Activated gamma-delta T cell treated with Interleukin-2 at 50 U/mL for 16 hours (primary cell): ENCODE results near the gene SURF1.
"Not testable (repeated sequence)": the region's sequence is repeated elsewhere in the genome, so short reads cannot be mapped to it uniquely, and the experiment has no call there.

ENCODE experiments used
- DNase-seq: peaks from one replicate; pipeline ENCODE4 v3.0.0-alpha.2; 2020

Gene SURF1, protein sequence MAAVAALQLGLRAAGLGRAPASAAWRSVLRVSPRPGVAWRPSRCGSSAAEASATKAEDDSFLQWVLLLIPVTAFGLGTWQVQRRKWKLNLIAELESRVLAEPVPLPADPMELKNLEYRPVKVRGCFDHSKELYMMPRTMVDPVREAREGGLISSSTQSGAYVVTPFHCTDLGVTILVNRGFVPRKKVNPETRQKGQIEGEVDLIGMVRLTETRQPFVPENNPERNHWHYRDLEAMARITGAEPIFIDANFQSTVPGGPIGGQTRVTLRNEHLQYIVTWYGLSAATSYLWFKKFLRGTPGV

DNA sequence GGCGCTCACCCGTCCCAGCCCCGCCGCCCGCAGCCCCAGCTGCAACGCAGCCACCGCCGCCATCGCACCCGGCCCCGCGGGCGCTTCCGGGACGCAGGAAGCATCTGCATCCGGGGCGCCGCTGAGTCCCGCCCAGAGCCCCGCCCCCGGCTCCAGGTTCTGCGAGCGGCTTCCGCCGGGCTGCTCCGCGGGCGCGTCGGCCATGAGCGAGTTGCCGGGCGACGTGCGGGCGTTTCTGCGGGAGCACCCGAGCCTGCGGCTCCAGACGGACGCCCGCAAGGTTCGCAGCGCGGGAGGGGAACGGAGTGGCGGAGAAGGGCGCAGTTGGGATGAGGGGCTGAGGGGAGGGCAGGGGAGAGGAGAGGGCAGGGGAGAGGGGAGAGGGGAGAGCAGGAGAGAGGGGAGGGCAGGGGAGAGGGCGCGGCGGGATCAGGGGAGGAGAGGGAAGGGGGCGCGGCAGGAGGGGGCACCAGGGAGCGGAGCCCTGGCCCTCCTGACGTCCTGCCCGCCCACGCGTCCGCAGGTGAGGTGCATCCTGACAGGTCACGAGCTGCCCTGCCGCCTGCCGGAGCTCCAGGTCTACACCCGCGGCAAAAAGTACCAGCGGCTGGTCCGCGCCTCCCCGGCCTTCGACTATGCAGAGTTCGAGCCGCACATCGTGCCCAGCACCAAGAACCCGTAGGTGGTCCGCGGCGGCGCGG lies at the start of gene SURF1, which contains the start of gene SURF2:
TSS of gene SURF1 (minus strand) at position 97 of the 701 bp plus-strand sequence. CDS start at position 63, 34 bp downstream.
TSS of gene SURF2 (plus strand) at position 160 of the 701 bp plus-strand sequence. CDS start at position 203, 43 bp downstream.
- DNase-seq, result peak; percentile 91

DNA sequence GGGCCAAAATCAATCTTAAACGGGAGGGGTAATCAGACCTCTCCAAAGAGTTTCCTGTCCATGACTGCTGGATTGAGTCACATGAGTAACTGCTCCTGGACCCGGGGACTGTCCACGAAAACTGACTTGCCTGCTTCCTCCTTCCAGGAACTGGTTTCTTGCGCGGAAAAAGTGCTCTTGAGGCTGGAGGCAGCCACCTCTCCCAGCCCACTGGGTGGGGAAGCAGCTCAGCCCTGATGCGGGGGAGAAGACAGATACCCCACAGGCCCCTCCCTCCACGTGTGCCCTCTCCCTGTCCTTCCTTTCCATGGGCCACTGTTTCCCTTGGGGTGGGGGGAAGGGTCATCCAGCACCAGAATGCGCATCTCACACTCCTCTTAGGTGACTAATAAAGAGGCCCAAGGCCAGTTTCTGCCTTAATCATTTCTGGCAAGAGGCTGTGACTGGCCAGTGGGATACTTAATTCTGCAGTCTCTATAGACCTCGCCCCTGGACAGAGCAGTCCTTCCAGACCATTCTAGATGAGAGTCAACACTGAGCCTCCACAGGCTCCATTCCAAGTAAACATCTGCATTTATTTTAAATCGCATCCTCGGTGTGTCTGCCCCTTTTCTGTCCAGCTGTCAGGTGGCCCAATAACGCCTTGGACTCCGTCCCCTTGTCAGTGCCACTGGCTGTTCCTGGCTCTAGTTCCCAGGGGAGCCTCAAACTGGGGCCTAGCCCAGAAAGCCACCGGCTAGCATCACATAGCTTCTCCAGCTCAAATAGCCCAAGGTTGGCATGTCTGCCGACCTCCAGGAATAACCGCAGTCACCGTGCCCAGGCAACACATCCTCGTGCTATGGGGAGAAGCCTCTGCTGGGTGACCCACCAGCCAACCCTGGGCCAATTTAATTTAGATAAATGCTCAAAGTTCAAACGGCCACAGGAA lies 49.5 kb upstream of the SURF1 start:
- no peak for DNase-seq

DNA sequence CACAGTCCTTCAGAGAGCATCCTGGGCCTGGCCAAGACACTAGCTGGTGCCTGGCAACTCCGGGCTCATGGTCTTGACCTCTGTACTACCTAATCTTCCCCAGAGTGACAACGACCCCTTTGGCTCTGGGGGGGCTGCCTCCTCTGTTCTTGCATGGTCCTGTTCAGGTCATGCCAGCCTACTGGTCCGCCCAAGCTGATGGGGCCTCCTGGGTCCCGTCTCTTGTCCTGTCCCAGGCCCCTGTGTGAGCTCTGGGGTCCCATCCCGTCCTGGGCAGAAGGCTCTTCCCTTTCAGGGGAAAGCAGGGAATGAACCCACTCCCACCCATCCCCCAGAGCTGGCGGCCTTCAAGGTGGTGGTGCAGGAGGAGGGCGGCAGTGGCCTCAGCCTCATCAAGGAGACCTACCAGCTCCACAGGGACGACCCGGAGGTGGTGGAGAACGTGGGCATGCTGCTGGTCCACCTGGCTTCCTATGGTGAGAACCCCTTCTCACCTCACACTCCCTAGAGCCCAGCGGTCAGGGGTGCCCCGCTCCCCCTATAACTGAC lies 48.2 kb upstream of the SURF1 start:
- DNase-seq, result no peak

DNA sequence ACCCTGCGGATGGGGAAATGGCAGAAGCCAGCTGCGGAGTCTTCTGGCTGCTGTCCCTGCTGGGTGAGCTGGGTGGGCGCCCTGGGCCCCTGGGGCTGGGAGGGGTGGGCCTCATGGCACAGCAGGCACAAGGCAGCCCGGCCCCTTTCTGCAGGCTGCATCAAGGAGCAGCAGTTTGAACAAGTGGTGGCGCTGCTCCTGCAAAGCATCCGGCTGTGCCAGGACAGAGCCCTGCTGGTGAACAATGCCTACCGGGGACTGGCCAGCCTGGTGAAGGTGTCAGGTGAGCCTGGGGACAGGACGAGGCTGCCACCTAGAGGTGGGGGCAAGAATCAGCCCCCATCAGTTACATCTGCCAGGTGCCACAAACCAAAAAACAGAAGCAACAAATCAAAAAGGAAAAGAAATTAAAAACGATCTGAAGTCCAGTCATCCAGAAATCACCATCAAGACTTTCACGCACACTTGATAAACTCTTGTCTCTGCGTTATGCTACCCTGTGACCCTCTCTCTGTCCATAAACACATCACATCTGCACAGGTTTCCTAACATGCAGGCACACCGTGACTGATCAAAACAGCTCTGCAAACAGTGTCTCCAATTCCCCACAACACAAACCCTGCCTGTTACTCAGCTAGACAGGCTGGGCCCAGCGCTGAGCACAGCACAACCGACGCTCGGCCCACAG lies 47.6 kb upstream of the SURF1 start:
- DNase-seq, result peak; percentile 60

DNA sequence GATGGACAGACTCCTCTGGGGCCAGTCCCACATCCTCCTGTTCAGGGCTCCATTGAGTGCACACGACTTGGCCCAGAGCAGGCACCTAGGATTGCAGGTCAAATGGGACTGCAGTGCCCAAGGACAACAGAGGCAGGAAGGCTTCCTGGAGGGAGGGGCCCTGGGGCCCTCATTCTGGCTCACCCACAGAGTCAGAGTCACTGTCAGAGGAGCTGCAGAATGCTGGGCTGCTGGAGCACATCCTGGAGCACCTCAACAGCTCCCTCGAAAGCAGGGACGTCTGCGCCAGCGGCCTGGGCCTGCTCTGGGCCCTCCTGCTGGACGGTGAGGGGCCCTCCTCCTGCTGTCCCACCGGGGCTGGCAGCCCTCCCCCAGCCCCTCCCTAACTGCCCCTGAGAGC lies 46.4 kb upstream of the SURF1 start:
- DNase-seq, result no peak

DNA sequence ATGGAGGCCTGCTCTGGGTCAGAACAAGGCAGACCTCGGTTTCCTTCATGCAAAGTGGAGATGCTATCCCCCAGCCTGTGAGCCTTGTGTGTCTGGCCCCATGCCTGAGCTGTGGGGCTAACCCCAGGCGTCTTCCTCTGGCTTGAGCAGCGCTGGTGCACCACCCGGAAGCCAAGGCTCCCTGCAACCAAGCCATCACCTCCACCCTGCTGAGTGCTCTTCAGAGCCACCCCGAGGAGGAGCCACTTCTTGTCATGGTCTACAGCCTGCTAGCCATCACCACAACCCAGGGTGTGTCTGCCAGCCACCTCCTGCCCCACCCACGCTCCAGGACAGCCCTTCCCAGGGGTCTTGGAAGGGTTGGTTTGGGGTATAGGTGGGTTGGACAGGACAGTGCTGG lies 45.3 kb upstream of the SURF1 start:
- DNase-seq, result no peak

DNA sequence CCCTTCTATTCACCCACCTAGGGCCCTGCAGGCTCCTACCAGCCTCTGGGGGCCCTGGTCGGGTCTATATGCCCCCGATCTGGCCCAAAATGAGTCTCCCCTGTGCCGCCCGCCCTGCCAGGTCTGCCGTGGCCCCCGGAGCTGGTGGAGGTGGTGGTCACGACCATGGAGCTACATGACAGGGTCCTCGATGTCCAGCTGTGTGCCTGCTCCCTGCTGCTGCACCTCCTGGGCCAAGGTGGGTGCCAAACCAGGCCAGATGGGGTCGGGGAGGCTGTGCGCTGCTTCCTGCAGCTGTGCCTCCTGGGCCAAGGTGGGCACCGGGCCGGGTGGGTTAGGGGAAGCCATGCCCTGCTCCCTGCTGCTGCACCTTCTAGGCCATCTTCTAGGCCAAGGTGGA lies 44.0 kb upstream of the SURF1 start:
- no peak for DNase-seq

DNA sequence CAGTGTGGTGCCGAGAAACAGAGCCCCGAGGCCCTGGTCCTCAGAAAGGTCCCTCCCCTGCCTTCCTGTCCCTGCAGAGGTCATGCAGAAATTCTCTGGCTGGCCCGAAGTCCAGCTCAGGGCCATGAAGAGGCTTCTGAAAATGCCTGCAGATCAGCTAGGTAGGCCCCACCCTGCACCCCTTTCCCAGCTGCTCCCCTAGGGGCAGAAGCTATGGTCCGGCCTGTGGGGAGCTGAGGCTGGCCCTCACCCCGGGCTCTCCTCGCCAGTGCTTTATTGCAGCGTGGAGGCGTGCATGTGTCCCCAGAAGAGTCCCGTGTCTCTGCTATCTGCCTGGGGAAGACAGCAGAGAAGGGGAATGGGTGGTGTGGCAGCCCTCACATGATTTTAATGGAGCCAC lies 41.6 kb upstream of the SURF1 start:
- no peak for DNase-seq

DNA sequence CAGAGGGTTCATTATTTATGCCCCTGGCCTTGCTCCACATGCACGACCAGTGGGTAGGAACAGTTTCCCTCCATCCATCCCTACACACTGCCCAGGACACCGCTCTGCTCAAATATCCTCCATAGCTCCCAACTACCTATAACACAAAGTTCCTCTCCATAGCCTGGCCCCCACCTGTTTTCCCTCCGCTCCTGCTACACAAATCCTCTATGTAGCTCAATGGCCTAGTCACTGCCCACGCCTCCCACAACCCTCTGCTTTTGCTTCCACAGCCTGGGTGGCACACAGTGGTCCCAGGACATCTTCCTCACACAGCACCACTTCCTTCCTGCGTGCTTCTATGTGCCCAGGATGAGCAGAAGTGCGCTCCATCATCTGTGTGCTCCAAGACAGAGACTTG lies 41.1 kb upstream of the SURF1 start:
- no peak for DNase-seq

DNA sequence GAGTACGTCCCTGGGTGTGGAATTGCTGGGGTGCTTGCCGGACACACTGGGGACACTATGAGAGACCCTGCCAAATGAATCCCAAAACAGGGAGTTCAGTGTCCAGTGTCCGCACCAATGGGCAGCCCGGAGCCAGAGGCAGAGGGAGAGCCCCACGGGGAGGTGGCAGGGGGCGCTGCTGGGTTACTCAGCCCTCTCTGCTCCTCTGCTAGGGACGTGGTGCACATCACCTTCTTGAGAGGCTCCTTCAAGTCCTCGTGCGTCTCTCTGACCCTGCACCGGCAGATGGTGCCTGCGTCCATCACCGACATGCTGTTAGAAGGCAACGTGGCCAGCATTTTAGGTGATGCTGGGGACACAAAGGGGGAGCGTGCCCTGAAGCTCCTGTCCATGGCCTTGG lies 40.7 kb upstream of the SURF1 start:
- no peak for DNase-seq

DNA sequence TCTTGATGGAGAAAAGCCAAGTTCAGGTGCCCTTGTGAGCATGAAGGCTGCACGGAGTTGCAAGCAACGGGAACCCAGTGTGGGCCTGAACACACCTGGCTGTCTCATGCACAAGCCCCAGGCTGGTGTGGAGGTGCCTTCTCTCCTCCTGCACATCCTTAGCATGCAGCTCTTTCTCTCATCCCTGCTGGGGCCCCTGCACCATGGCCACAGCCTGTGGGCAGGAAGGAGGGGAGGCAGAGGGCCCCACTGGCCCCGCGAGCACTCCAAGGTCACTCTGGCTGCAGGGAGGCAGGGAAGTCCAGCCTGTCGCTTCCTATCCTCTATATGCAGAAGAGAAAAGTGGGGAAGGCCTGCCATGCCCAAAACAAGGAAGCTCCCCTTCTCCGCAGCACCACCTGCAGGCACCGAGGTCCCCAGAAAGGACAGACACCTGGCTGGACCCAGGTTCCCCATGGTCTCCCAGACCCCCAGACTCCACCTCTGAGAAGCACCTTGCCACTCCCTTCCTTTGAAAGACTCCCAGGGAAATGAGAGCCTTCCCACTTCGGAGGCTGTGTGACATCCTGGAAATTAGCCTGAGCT lies 38.5 kb upstream of the SURF1 start:
- DNase-seq, result no peak

DNA sequence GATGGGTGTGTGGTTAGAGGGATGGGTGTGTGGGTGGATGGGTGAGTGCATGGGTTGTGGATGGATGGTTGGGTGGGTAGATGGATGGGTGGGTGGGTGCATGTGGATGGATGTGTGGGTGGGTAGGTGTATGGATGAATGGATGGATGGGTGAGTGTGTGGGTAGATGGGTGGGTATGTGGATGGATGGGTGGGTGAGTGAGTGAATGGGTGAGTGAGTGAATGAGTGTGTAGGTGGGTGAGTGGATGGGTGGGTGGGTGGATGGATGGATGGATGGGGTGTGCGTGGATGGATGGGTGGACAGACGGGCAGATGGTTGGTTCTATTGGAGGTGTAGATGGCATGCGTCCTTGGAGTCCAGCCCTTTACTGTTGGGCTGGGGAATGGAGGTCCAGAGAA lies 37.1 kb upstream of the SURF1 start:
- no peak for DNase-seq

DNA sequence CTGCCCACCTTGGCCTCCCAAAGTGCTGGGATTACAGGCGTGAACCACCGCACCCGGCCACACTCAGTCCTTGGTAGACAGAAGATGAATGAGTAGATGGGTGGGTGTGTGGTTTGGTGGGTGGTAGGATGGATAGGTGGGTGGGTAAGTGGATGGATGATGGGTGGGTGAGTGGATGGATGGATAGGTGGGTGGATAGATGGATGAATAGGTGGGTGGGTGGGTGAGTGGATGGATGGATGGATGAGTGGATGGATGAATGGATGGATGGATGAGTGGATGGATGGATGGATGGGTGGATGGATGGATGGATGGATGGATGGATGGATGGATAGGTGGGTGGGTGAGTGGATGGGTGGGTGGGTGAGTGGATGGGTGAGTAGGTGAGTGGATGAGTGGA lies 36.0 kb upstream of the SURF1 start:
- not testable (repeated sequence) for DNase-seq

DNA sequence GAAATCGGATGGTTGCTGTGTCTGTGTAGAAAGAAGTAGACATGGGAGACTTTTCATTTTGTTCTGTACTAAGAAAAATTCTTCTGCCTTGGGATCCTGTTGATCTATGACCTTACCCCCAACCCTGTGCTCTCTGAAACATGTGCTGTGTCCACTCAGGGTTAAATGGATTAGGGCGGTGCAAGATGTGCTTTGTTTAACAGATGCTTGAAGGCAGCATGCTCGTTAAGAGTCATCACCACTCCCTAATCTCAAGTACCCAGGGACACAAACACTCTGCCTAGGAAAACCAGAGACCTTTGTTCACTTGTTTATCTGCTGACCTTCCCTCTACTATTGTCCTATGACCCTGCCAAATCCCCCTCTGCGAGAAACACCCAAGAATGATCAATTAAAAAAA lies 35.2 kb upstream of the SURF1 start:
- not testable (repeated sequence) for DNase-seq

DNA sequence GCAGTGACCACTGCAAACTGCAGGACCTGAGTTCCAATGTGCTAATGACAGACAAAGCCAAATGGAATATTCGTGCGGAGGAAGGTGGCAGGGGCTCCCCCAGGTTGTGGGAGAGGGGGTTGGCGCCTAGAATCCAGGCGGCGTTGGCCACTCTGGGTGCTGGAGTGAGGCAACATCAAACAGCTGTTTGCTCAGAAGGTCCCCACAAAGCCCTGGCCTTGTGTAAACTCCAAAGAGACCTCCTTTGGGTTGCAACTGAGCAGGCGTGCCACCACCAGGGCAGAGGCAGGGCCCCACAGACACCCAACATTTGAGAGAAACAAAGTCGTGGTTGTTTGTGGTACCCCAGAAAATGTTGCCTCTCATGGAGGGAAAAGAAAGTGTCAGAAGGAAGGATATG lies 34.4 kb upstream of the SURF1 start:
- no peak for DNase-seq

DNA sequence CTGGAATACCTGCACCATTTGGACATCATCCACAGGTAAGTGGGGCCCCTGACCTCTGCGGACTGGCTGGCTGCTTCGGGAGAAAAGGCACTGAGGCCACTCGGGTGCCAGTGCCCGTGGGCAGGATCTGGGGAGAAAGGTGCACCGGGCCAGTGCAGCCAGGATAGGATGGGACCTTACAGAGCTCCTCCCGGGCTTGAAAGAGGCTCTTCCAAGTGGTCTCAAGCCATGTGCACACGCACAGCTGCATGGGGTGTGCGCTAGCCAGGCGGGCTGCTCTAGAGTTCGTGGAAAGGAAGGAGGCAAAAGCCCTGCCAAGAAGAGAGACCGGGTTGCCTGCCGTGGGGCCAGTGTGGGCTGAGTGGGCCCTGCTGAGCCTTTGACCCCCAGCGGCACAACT lies 33.3 kb upstream of the SURF1 start:
- DNase-seq, result no peak

DNA sequence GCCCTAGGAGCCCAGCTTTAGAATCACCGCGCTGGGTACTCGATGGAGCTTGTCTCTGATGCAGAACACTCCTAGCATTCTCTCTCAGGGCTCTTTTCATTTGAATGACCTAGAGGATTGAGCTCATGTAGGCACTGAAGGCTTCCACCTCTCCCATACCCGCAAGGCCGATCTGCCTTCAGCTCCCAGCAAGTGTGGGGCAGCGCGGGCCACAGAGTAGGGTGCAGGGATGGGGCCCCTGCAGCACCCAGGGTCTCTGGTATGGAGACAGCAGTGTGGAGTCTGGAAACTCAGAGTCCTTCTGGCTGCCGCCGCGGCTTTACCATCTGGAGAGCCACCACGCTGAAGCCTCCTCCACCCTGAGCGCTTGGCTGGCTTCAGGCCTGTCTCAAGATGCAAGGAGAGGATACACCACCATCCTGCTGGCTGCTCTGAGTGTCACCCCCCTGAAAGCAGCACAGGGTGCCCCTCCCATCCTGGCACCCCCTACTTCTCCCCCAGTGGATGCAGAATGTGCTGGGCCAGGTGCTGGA lies 32.8 kb upstream of the SURF1 start:
- DNase-seq, result no peak

DNA sequence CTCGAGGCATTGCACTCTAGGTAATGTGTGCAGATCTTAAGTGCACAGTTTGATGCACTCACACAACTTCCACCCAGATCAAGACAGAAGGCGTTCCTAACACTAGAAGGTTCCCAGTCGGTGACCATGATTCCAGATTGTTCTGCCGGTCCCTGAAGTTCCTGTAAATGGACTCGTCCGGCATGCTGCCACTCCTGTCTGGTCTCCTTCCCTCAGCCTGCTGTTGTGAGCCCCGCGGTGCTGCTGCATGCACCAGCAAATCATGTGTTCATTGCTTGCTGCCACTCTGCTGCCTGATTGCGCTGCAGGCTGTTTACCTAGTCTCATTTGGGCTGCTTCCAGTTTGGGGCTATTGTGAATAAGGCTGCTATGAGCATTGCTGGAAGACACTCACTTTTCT lies 31.4 kb upstream of the SURF1 start:
- no peak for DNase-seq

DNA sequence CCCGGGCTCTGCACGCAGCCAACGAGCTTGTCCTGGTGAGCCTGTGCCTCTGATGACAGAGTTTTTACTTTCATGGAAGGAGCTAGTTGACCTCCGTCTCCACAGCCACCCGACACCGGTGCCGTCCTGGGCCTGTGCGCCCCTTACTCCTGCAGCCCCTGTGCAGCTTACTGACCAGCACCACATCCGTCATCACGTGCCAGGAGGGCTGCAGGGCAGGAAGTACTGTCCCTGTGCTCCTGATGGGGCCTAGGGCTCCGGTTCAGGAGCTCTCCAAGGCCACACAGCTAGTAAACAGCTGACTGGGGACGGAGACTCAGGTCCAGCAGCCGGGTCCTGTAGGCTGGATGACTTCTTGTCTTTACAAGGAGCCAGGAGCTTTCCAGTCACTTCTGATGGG lies 30.1 kb upstream of the SURF1 start:
- DNase-seq, result no peak

DNA sequence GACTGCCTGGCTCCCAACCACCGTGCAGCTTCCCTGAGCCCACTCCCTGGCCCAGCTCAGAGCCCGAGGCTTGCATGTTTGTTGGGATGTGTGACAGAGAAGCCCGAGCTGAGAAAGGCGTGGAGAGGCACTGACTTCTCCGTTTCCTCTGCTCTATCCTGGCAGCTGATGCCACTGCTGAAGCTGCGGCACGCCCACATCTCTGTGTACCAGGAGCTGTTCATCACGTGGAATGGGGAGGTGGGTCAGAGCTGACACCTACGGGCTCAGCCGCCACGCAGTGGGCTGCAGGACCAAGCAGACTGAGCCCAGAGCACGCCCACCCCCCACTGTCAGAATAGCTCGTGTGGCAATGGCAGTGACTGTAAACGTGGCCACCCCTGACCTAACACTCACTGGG lies 29.2 kb upstream of the SURF1 start:
- DNase-seq, result no peak

DNA sequence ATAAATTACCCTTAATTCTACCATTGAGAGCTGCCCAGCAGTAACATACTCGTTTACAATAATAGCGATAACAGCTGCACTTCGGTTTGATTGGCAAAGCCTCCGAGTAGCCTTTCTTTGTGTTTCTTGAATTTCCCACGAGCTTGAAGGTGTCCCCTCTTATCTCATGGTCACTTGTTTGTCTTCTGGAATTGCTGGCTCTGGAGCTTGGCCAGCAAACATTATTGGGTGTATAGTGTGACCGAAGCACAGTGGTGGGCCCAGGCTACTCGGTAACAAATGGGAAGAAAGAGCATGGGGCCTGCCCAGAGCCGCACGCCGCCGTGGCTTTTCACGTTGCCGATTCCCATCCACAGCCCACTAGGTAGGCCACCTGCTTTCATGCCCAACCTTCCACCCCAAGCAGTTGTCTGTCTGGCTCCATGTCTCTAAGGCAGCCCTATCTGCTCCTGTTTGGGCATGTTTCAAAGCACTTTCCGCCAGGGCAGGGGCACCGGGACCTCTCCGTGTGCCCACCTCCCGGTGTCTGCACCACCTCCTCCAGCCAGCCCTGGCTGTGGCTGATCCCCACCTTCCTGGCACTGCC lies 28.5 kb upstream of the SURF1 start:
- DNase-seq, result no peak

DNA sequence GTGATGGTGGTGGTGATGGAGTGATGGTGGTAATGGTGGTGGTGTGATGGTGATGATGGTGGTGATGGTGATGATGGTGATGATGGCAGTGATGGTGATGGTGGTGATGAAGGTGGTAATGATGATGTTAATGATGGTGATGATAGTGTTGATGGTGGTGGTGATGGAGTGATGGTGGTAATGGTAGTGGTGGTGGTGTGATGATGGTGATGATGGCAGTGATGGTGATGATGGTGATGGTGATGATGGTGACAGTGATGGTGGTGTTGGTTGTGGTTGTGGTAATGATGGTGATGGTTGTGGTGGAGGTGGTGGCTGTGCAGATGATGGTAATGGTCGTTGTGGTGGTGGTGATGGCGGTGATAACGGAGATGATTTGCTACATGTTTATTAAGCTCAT lies 27.2 kb upstream of the SURF1 start:
- no peak for DNase-seq
